ENCODE results near the gene CLIP3. TPM values are rescaled to one million over a fixed set of nuclear protein-coding genes. Genes with fewer than 3 reads are reported as not detected.

CLIP3 gene
- total and polyA plus RNA-seq, 9 of the 15 experiments (the other 6 are each of a cell fraction or from before 2014, with no cell fraction given): 0.01 to 0.50 (median 0.15) TPM; not detected in 1

DNA sequence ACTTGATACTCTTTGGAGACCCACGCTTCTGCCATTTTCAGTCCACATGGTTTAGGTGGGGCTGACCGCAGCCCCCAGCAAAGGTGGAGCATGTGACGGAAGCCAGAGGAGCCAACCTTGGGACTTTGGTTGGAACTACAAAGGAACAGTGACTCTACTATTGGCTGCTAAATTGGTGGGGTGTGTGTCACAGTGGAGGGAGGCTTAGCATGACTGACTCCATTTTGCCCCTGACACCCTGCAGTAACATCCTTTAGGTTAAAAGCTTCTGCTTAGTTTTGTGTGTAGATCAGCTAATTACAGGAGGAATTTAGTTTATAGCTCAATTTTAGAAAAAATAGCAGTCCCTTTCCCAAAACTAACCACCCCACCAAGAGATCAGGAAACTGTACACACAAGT is 31.1 kb downstream of the CLIP3 start (continued):
- TF ChIP-seq, protein P1, sequence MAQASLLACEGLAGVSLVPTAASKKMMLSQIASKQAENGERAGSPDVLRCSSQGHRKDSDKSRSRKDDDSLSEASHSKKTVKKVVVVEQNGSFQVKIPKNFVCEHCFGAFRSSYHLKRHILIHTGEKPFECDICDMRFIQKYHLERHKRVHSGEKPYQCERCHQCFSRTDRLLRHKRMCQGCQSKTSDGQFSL (CRISPR knock-in tag; IDR thresholded peaks at IDR 0.05): no peak
- TF ChIP-seq, protein P1 (tag; IDR thresholded peaks at IDR 0.05): 0 out of 4 replicates have a peak, but pooled peaks of 1 of the 2 experiments have one; percentile 24
- TF ChIP-seq TAF9B (IDR thresholded peaks at IDR 0.05; ENCODE audit: partially characterized antibody) (no peak), ZNF780A (CRISPR knock-in tag; IDR thresholded peaks at IDR 0.05) (no peak), SIN3A (IDR thresholded peaks at IDR 0.05; ENCODE audit: borderline replicate concordance in 2 of 2, control insufficient read depth in 1 of 2, low read depth in 2 of 2, low read length in 2 of 2) (no peak), NR4A1 (CRISPR knock-in tag; IDR thresholded peaks at IDR 0.05) (no peak), NR4A1 (tag; IDR thresholded peaks at IDR 0.05) (0 out of 2 replicates have a peak, but pooled peaks have one; percentile 61), DMBX1 (CRISPR knock-in tag; IDR thresholded peaks at IDR 0.05; ENCODE audit: borderline replicate concordance) (peak; percentile 73), XRCC4 (IDR thresholded peaks at IDR 0.05; ENCODE audit: extremely low read depth, insufficient read depth, insufficient read length) (no peak), LARP7 (IDR thresholded peaks at IDR 0.05) (no peak), PTRF (tag; IDR thresholded peaks at IDR 0.05) (0 out of 2 replicates have a peak, but pooled peaks have one; percentile 60)
- TF ChIP-seq, protein P2, sequence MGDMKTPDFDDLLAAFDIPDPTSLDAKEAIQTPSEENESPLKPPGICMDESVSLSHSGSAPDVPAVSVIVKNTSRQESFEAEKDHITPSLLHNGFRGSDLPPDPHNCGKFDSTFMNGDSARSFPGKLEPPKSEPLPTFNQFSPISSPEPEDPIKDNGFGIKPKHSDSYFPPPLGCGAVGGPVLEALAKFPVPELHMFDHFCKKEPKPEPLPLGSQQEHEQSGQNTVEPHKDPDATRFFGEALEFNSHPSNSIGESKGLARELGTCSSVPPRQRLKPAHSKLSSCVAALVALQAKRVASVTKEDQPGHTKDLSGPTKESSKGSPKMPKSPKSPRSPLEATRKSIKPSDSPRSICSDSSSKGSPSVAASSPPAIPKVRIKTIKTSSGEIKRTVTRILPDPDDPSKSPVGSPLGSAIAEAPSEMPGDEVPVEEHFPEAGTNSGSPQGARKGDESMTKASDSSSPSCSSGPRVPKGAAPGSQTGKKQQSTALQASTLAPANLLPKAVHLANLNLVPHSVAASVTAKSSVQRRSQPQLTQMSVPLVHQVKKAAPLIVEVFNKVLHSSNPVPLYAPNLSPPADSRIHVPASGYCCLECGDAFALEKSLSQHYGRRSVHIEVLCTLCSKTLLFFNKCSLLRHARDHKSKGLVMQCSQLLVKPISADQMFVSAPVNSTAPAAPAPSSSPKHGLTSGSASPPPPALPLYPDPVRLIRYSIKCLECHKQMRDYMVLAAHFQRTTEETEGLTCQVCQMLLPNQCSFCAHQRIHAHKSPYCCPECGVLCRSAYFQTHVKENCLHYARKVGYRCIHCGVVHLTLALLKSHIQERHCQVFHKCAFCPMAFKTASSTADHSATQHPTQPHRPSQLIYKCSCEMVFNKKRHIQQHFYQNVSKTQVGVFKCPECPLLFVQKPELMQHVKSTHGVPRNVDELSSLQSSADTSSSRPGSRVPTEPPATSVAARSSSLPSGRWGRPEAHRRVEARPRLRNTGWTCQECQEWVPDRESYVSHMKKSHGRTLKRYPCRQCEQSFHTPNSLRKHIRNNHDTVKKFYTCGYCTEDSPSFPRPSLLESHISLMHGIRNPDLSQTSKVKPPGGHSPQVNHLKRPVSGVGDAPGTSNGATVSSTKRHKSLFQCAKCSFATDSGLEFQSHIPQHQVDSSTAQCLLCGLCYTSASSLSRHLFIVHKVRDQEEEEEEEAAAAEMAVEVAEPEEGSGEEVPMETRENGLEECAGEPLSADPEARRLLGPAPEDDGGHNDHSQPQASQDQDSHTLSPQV (IDR thresholded peaks at IDR 0.05): peak; percentile 88

All from K562 (cell line).